Measurements from ENCODE around the gene PFKFB1.

PFKFB1 gene

GRCh38 chrX:55030271-55031205 is 36.5 kb upstream of the PFKFB1 start, which contains the start of gene ALAS2:
Gene ALAS2, minus strand, starts transcription at chrX:55030977. Its CDS starts 4,977 bp downstream, at chrX:55026000.
- Histone ChIP-seq H3K18ac (ENCODE audit: low read length) (no peak within 1 kb of the TSS), H3K4me2 (ENCODE audit: insufficient read depth, low read length, poor library complexity, severe bottlenecking) (no peak within 1 kb of the TSS), H2BK15ac (ENCODE audit: low read length) (no peak within 1 kb of the TSS), H4K8ac (ENCODE audit: low read depth, low read length) (no peak within 1 kb of the TSS), H3K4me3 (ENCODE audit: low read length in 2 of 2) (no peak within 1 kb of the TSS), H3K9ac (ENCODE audit: low read depth, low read length, poor library complexity) (no peak within 1 kb of the TSS), H3K4me1 (ENCODE audit: control insufficient read depth in 2 of 2, insufficient read depth in 1 of 2, low read depth in 1 of 2, low read length in 2 of 2) (no peaks in the 10 kb centered on the region), H3K9me3 (replicated peaks in 1 of 2; ENCODE audit: control insufficient read depth in 2 of 2, insufficient read depth in 1 of 2, low read depth in 1 of 2, low read length in 2 of 2) (no peaks in the 10 kb centered on the region), H2AFZ (ENCODE audit: low read length) (no peak within 1 kb of the TSS), H3K27ac (replicated peaks; ENCODE audit: low read length) (no peak within 1 kb of the TSS), H2BK12ac (ENCODE audit: low read length) (no peak within 1 kb of the TSS), H3K36me3 (replicated peaks in 1 of 2; ENCODE audit: control insufficient read depth in 2 of 2, insufficient read depth in 2 of 2, low read length in 2 of 2) (no peaks in the 10 kb centered on the region), H3K4ac (ENCODE audit: low read length) (no peak within 1 kb of the TSS), H3K14ac (ENCODE audit: low read length) (no peak within 1 kb of the TSS), H2AK5ac (ENCODE audit: low read depth, low read length) (no peak within 1 kb of the TSS), H3K79me1 (ENCODE audit: low read depth, low read length) (no peaks in the 10 kb centered on the region), H2BK5ac (ENCODE audit: low read length) (no peak within 1 kb of the TSS), H2BK120ac (ENCODE audit: low read depth, low read length) (no peak within 1 kb of the TSS), H3K27me3 (ENCODE audit: control insufficient read depth in 3 of 3, insufficient read depth in 3 of 3, low read depth in 1 of 3, low read length in 3 of 3) (no peaks in the 10 kb centered on the region), H3K23ac (ENCODE audit: low read depth, low read length, poor library complexity) (no peak within 1 kb of the TSS), H4K91ac (ENCODE audit: low read depth, low read length, poor library complexity) (no peak within 1 kb of the TSS)
- WGBS, 2 donors (ENCODE audit: extremely low coverage in 2 of 2, insufficient read length in 2 of 2, insufficient replicate concordance in 1 of 2), result no CpG with 5 or more reads among the region's 7 CpGs
- no peak for DNase-seq (ENCODE audit: low spot score)

DNA sequence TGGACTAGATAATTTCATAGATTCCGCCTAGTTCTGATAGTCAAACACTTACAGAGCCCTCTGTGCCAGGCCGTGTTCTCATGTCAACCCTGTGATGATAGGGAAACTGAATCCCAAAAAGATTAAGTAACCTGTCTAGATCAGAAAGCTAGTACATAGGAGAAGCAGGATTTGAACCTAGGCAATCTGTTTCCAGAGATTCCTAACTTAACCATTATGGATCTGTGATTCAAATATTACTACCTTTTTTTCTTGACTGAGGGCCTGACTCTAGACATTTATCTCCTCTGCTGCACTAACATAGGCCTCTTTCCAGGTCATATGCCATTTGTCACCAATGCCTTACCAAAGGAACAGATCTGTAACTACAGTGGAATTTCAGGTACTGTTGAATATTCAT is 35.3 kb upstream of the PFKFB1 start:
- no peak overlapping the region for H3K4me3 ChIP-seq (ENCODE audit: low read length in 2 of 2)
- H3K36me3 ChIP-seq (replicated peaks in 1 of 2; ENCODE audit: control insufficient read depth in 2 of 2, insufficient read depth in 2 of 2, low read length in 2 of 2), result no peaks in the 10 kb centered on the region
- H3K4me2 ChIP-seq (ENCODE audit: insufficient read depth, low read length, poor library complexity, severe bottlenecking), result no peak overlapping the region
- H4K91ac ChIP-seq (ENCODE audit: low read depth, low read length, poor library complexity), result no peak overlapping the region
- no peak overlapping the region for H3K18ac ChIP-seq (ENCODE audit: low read length)
- H3K79me1 ChIP-seq (ENCODE audit: low read depth, low read length), result no peaks in the 10 kb centered on the region
- H3K4me1 ChIP-seq (ENCODE audit: control insufficient read depth in 2 of 2, insufficient read depth in 1 of 2, low read depth in 1 of 2, low read length in 2 of 2), result no peaks in the 10 kb centered on the region
- no peak overlapping the region for H2BK5ac ChIP-seq (ENCODE audit: low read length)
- H2BK15ac ChIP-seq (ENCODE audit: low read length), result no peak overlapping the region
- no peaks in the 10 kb centered on the region for H3K9me3 ChIP-seq (replicated peaks in 1 of 2; ENCODE audit: control insufficient read depth in 2 of 2, insufficient read depth in 1 of 2, low read depth in 1 of 2, low read length in 2 of 2)
- no peak overlapping the region for H2AK5ac ChIP-seq (ENCODE audit: low read depth, low read length)
- H2BK12ac ChIP-seq (ENCODE audit: low read length), result no peak overlapping the region
- H3K27me3 ChIP-seq (ENCODE audit: control insufficient read depth in 3 of 3, insufficient read depth in 3 of 3, low read depth in 1 of 3, low read length in 3 of 3), result no peaks in the 10 kb centered on the region
- H3K27ac ChIP-seq (replicated peaks; ENCODE audit: low read length), result no peak overlapping the region
- no peak overlapping the region for H4K8ac ChIP-seq (ENCODE audit: low read depth, low read length)
- H3K9ac ChIP-seq (ENCODE audit: low read depth, low read length, poor library complexity), result no peak overlapping the region
- DNase-seq (ENCODE audit: low spot score), result no peak
- H3K4ac ChIP-seq (ENCODE audit: low read length), result no peak overlapping the region
- no peak overlapping the region for H3K23ac ChIP-seq (ENCODE audit: low read depth, low read length, poor library complexity)
- no peak overlapping the region for H3K14ac ChIP-seq (ENCODE audit: low read length)
- no CpG with 5 or more reads among the region's 2 CpGs for WGBS, 2 donors (ENCODE audit: extremely low coverage in 2 of 2, insufficient read length in 2 of 2, insufficient replicate concordance in 1 of 2)
- no peak overlapping the region for H2AFZ ChIP-seq (ENCODE audit: low read length)
- no peak overlapping the region for H2BK120ac ChIP-seq (ENCODE audit: low read depth, low read length)

DNA sequence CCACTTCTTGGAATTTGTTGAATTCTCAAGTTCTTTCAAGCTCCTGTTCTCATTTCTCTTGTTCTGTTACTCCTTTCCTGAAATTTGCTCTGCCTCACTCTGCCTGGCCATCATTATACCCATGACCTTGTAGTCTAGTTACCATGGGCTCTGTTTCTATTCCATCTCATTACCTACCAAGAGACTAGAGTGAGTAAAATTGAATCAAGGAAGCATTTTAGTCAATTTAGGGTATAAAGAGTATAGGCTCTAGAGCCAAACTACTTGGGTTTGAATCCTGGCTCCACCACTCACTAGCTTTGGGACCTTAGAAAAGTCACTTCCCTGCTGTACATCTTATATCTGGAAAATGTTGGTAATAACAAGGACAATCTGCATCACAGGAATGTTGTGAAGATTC is 34.6 kb upstream of the PFKFB1 start:
- no peak overlapping the region for H3K23ac ChIP-seq (ENCODE audit: low read depth, low read length, poor library complexity)
- H3K9me3 ChIP-seq (replicated peaks in 1 of 2; ENCODE audit: control insufficient read depth in 2 of 2, insufficient read depth in 1 of 2, low read depth in 1 of 2, low read length in 2 of 2), result no peaks in the 10 kb centered on the region
- H3K18ac ChIP-seq (ENCODE audit: low read length), result no peak overlapping the region
- H3K4me1 ChIP-seq (ENCODE audit: control insufficient read depth in 2 of 2, insufficient read depth in 1 of 2, low read depth in 1 of 2, low read length in 2 of 2), result no peaks in the 10 kb centered on the region
- H3K9ac ChIP-seq (ENCODE audit: low read depth, low read length, poor library complexity), result no peak overlapping the region
- H2AFZ ChIP-seq (ENCODE audit: low read length), result no peak overlapping the region
- no peak overlapping the region for H2BK15ac ChIP-seq (ENCODE audit: low read length)
- no peak overlapping the region for H2BK12ac ChIP-seq (ENCODE audit: low read length)
- no peak overlapping the region for H2BK120ac ChIP-seq (ENCODE audit: low read depth, low read length)
- no peak overlapping the region for H4K91ac ChIP-seq (ENCODE audit: low read depth, low read length, poor library complexity)
- no peak overlapping the region for H3K27ac ChIP-seq (replicated peaks; ENCODE audit: low read length)
- no peak overlapping the region for H3K4me2 ChIP-seq (ENCODE audit: insufficient read depth, low read length, poor library complexity, severe bottlenecking)
- H3K14ac ChIP-seq (ENCODE audit: low read length), result no peak overlapping the region
- H2BK5ac ChIP-seq (ENCODE audit: low read length), result no peak overlapping the region
- no peaks in the 10 kb centered on the region for H3K27me3 ChIP-seq (ENCODE audit: control insufficient read depth in 3 of 3, insufficient read depth in 3 of 3, low read depth in 1 of 3, low read length in 3 of 3)
- H4K8ac ChIP-seq (ENCODE audit: low read depth, low read length), result no peak overlapping the region
- H3K36me3 ChIP-seq (replicated peaks in 1 of 2; ENCODE audit: control insufficient read depth in 2 of 2, insufficient read depth in 2 of 2, low read length in 2 of 2), result no peaks in the 10 kb centered on the region
- no peaks in the 10 kb centered on the region for H3K79me1 ChIP-seq (ENCODE audit: low read depth, low read length)
- no peak for DNase-seq (ENCODE audit: low spot score)
- no peak overlapping the region for H3K4ac ChIP-seq (ENCODE audit: low read length)
- no peak overlapping the region for H3K4me3 ChIP-seq (ENCODE audit: low read length in 2 of 2)
- H2AK5ac ChIP-seq (ENCODE audit: low read depth, low read length), result no peak overlapping the region

- H3K9ac ChIP-seq (ENCODE audit: low read depth, low read length, poor library complexity), result no peak overlapping the region
- H3K36me3 ChIP-seq (replicated peaks in 1 of 2; ENCODE audit: control insufficient read depth in 2 of 2, insufficient read depth in 2 of 2, low read length in 2 of 2), result no peaks in the 10 kb centered on the region
- H3K14ac ChIP-seq (ENCODE audit: low read length), result no peak overlapping the region
- H4K8ac ChIP-seq (ENCODE audit: low read depth, low read length), result no peak overlapping the region
- no peak for DNase-seq (ENCODE audit: low spot score)
- no peak overlapping the region for H3K4me2 ChIP-seq (ENCODE audit: insufficient read depth, low read length, poor library complexity, severe bottlenecking)
- no CpG with 5 or more reads among the region's 4 CpGs for WGBS, 2 donors (ENCODE audit: extremely low coverage in 2 of 2, insufficient read length in 2 of 2, insufficient replicate concordance in 1 of 2)
- no peak overlapping the region for H4K91ac ChIP-seq (ENCODE audit: low read depth, low read length, poor library complexity)
- no peak overlapping the region for H2BK120ac ChIP-seq (ENCODE audit: low read depth, low read length)
- no peak overlapping the region for H2BK15ac ChIP-seq (ENCODE audit: low read length)
- H3K4me3 ChIP-seq (ENCODE audit: low read length in 2 of 2), result no peak overlapping the region
- no peaks in the 10 kb centered on the region for H3K4me1 ChIP-seq (ENCODE audit: control insufficient read depth in 2 of 2, insufficient read depth in 1 of 2, low read depth in 1 of 2, low read length in 2 of 2)
- H3K23ac ChIP-seq (ENCODE audit: low read depth, low read length, poor library complexity), result no peak overlapping the region
- no peak overlapping the region for H2AFZ ChIP-seq (ENCODE audit: low read length)
- no peak overlapping the region for H2BK12ac ChIP-seq (ENCODE audit: low read length)
- no peak overlapping the region for H3K27ac ChIP-seq (replicated peaks; ENCODE audit: low read length)
- H3K18ac ChIP-seq (ENCODE audit: low read length), result no peak overlapping the region
- no peak overlapping the region for H3K4ac ChIP-seq (ENCODE audit: low read length)
- H3K9me3 ChIP-seq (replicated peaks in 1 of 2; ENCODE audit: control insufficient read depth in 2 of 2, insufficient read depth in 1 of 2, low read depth in 1 of 2, low read length in 2 of 2), result no peaks in the 10 kb centered on the region
- no peaks in the 10 kb centered on the region for H3K79me1 ChIP-seq (ENCODE audit: low read depth, low read length)
- no peak overlapping the region for H2BK5ac ChIP-seq (ENCODE audit: low read length)
- no peaks in the 10 kb centered on the region for H3K27me3 ChIP-seq (ENCODE audit: control insufficient read depth in 3 of 3, insufficient read depth in 3 of 3, low read depth in 1 of 3, low read length in 3 of 3)
- no peak overlapping the region for H2AK5ac ChIP-seq (ENCODE audit: low read depth, low read length)
Observed at GRCh38 chrX:55028040-55028439, 34.1 kb upstream of the PFKFB1 start.

Data from neuronal stem cell (in vitro differentiated cells).